Left renal cortex interstitium (tissue), 4 donors: ENCODE results near the gene MYO10. TPM values are rescaled to one million over a fixed set of nuclear protein-coding genes. Genes with fewer than 3 reads are reported as not detected.

Experiments
- DNase-seq, 4 donors: peaks; one replicate each; pipeline ENCODE4 v3.0.0-alpha.2; 2013; ENCODE audit warnings: low read depth in 4 of 4, low spot score in 2 of 4, missing footprints in 1 of 4
- polyA plus RNA-seq, 4 donors: library from polyadenylated mRNA; unstranded; fragments of 120-200 nt; gene quantifications; one replicate each; pipeline ENCODE4 v1.2.1, GENCODE V29; 2013; ENCODE audit not compliant: insufficient read length in 4 of 4

MYO10 gene
- polyA plus RNA-seq, 4 donors = 36.5 to 45.4 (median 42.2) TPM

- DNase-seq = no peak
Observed at GRCh38 chr5:16944816-16945562, 8.9 kb upstream of the MYO10 start.

GRCh38 chr5:16943846-16944678 lies 8.0 kb upstream of the MYO10 start:
- no peak for DNase-seq

GRCh38 chr5:16937503-16938161 lies 1.5 kb upstream of the MYO10 start:
- DNase-seq = no peak

- DNase-seq = no peak
Observed at GRCh38 chr5:16936989-16937438, 926 bp upstream of the MYO10 start.

GRCh38 chr5:16935231-16936149 lies 598 bp downstream of the MYO10 start:
- DNase-seq = peak in 2 of 4 donors; percentile 46 to 55

GRCh38 chr5:16934677-16935153 lies 1.4 kb downstream of the MYO10 start:
- no peak for DNase-seq

GRCh38 chr5:16934123-16934522 lies 2.0 kb downstream of the MYO10 start:
- DNase-seq = peak in 3 of 4 donors; percentile 55 to 76 (median 69)

- no peak for DNase-seq
Observed at GRCh38 chr5:16933337-16933736, 2.8 kb downstream of the MYO10 start.

GRCh38 chr5:16932401-16932800 lies 3.7 kb downstream of the MYO10 start:
- DNase-seq = no peak

GRCh38 chr5:16931334-16932110 lies 4.6 kb downstream of the MYO10 start:
- no peak for DNase-seq

- no peak for DNase-seq
Observed at GRCh38 chr5:16930496-16930895, 5.6 kb downstream of the MYO10 start.

- DNase-seq = no peak
Observed at GRCh38 chr5:16929831-16930230, 6.3 kb downstream of the MYO10 start.

- DNase-seq = no peak
Observed at GRCh38 chr5:16929347-16929746, 6.7 kb downstream of the MYO10 start.

GRCh38 chr5:16927613-16928012 lies 8.5 kb downstream of the MYO10 start:
- no peak for DNase-seq

GRCh38 chr5:16926417-16926816 lies 9.7 kb downstream of the MYO10 start:
- DNase-seq = no peak

- no peak for DNase-seq
Observed at GRCh38 chr5:16924206-16924605, 11.9 kb downstream of the MYO10 start.

- DNase-seq = no peak
Observed at GRCh38 chr5:16922430-16922829, 13.7 kb downstream of the MYO10 start.

- peak in 1 of 4 donors; percentile 62 for DNase-seq
Observed at GRCh38 chr5:16921211-16921610, 14.9 kb downstream of the MYO10 start.

GRCh38 chr5:16920109-16920816 lies 15.8 kb downstream of the MYO10 start:
- DNase-seq = no peak
